NCI-H1436 treated with DMSO at 0.1 percent for 48 hours (cell line): ENCODE data around the gene DPH5.
"Not testable (repeated sequence)": the region's sequence is repeated elsewhere in the genome, so short reads cannot be mapped to it uniquely, and the experiment has no call there.

Source experiments
- DNase-seq: peaks from one replicate; lab custom pipeline; 2025; lab: John Stamatoyannopoulos, UW

DPH5 gene

DNA sequence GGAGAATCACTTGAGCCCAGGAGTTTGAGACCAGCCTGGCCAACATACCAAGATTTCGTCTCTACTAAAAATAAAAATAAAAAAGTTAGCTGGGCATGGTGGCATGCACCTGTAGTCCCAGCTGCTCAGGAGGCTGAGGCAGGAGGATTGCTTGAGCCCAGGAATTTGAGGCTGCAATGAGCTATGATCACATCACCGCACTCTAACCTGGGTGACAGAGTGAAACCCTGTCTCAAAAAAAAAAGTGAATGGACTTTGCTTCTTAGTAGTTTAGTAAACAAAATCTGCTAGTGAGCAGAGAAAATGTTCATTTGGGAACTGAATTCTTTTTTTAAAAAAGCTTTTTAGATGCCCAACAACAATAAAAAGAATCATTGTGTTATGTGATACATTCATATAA is 6.5 kb upstream of the DPH5 start:
- not testable (repeated sequence) for DNase-seq

GRCh38 chr1:101030881-101031280 is 5.3 kb upstream of the DPH5 start:
- no peak for DNase-seq

GRCh38 chr1:101029184-101029583 is 3.6 kb upstream of the DPH5 start:
- no peak for DNase-seq

GRCh38 chr1:101028466-101028865 is 2.9 kb upstream of the DPH5 start:
- no peak for DNase-seq

GRCh38 chr1:101027194-101027772 is 1.7 kb upstream of the DPH5 start:
- DNase-seq = no peak

- DNase-seq = no peak
These were observed 825 bp upstream of the DPH5 start for GRCh38 chr1:101026430-101026788.

- DNase-seq = no peak
These were observed 314 bp downstream of the DPH5 start for GRCh38 chr1:101025283-101025656.

- no peak for DNase-seq
These were observed 3.3 kb downstream of the DPH5 start for GRCh38 chr1:101022294-101022693.

DNA sequence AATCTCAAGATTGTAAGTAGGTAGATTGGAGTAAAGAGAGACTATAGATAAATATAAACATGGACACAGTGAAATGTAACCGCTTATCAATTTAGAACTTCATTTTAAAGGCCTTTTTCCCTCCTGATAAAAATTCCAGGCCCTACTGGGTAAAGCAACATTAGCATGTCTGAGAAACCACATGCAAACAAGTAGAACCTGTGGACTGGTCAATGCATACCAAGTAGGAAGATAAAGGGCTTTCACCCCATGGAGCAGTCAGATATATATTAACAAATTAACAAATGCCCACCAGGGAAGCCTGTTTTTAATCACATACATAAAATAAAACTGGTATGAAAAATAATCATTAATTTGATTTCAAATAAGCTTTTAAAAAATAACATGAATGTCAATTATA is 8.1 kb downstream of the DPH5 start:
- DNase-seq = no peak

DNA sequence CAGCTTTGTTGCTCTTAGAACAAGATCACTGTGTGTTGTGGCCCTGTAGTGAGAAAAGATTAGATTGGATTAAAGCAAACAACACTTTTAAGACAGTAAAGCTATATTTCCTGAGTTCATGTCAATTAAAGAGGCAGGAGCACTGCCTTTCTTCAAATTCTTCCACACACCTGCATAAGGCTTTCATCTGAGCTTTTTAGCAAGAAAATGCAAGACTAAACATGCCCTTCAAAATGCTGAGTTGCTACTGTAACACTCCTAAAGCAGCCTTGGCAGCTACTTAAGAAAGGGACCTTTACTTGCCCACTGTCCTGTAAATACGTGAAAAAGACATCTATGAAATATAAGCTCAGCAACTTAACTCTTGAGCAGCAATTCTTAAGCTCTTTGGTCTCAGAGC is 11.8 kb downstream of the DPH5 start:
- no peak for DNase-seq

DNA sequence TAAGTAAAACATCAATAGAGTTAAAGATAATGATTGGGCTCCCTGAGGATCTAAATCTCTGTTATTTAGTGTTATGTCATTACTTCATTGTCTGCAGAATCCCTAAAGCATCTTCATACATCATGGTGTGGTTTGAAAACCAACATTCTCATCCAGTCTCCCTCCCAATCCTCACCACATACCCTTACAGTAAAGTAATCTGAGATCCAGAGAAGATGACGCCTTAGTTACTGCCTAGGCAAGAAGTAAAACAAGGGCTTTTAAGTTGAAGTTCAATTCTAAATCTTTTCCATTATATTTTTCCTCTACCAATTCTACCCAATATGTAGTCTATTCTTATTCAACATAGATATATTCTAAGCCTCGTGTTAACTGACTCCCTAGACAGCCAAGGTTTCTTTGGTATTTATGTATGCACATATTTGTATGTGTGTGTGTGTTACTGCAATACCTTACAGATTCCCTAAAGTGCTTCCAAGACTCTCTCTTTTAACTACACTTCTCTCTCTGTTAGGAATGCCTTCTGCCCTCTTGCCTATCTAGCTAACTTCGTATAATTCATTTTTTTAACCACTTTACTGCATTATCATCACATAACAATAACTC is 17.3 kb downstream of the DPH5 start:
- no peak for DNase-seq

DNA sequence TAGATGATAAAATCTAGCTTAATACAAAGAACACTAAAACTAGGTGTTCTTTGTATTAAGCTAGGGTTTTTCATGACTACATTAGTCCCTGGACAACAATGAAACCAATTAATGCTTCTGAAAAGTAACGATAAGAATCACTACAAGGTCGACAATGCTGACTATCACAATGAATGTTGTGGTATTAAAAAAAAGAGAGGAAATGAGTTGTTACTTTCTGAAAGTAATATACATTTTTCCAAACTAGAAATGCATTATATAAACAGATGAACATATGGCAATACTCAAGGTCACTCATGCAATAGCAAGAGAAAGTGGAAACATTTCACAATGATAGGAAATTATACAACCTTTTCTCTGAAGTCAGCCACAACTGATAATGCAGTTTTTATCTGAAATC is 19.0 kb downstream of the DPH5 start:
- DNase-seq = no peak

GRCh38 chr1:101005871-101006270 is 19.7 kb downstream of the DPH5 start:
- no peak for DNase-seq

- DNase-seq = no peak
These were observed 20.4 kb downstream of the DPH5 start for GRCh38 chr1:101005183-101005582.

- no peak for DNase-seq
These were observed 20.9 kb downstream of the DPH5 start for GRCh38 chr1:101004670-101005069.

GRCh38 chr1:101004061-101004460 is 21.5 kb downstream of the DPH5 start:
- no peak for DNase-seq

DNA sequence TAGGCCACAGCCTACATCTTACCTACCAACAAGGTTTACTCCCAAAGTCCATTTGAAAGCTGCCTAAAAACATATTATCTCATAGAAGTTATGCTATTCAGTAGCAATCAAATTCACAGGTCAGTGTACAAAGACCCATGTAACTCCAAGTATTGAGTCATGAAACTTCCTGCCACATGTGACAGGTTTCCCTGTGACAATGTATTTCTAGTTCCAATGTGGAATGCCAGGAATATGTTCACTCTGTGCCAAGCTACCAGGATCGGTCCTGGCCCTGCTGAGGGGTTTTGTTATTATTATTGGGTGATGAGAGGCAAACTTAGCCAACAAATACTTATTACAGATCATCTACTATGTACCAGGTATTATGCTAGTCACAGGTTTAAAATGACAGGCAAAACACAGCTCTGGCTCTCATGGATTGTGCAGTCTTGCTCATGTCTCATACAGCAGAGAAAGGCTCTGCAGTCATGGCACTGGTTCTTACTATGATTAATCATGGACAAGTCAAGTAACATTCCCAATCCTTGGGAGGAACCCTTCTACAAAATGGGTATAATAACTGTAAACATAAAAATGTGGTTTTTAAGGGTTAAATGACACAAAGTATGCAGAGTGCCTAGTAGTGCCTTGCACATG is 22.5 kb downstream of the DPH5 start:
- no peak for DNase-seq

DNA sequence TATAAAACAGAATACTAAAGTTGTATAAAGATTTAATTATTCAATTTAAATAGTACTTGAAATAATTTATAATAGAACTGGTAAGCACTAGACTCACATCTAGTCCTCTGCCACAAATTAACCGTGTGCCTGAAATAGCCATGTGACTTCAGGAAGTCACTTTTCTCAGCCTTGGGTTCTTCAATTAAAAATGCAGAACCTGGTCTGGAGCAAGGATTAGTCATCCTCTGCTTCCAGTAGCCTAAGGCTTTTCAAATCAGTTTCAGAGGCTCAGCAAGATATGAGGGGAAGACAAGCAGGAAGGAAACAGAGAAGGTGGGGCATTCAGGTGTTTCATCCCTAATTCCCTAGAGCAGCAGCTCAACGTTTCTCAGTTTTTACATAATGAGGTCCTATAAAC is 23.0 kb downstream of the DPH5 start:
- no peak for DNase-seq

DNA sequence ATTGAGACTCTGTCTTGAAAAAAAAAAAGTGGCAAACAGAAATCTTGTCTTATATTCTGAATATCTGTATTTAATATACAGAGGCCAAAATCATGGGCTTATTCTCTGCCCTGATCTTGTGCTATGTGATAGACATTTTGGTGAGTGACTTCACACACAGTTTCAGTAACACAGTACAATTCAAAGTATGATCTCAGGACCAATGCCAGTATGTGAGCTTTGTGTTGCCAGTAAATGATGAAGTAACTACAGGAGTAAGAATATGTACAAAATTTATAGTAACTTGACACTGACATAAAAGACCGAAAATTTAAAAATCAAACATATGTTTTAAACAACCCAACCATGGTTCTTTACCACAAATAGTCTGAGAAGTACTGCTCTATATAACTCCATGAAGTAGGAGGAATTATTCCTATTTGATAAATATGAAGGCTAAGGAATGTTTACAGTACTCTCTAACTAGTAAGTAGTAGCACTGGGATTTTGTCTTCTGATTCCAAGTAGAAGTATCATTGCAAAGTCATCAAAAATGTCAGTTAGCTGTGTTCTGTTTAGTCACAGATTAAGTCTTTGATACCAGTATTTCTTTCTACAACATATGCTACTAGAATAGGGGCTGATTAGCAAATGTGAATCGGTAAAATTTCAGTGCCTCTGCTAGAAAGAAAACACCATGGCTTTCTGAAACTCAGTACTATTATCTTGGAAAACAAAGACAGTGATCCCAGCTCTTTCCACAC is 25.3 kb downstream of the DPH5 start:
- DNase-seq = no peak

DNA sequence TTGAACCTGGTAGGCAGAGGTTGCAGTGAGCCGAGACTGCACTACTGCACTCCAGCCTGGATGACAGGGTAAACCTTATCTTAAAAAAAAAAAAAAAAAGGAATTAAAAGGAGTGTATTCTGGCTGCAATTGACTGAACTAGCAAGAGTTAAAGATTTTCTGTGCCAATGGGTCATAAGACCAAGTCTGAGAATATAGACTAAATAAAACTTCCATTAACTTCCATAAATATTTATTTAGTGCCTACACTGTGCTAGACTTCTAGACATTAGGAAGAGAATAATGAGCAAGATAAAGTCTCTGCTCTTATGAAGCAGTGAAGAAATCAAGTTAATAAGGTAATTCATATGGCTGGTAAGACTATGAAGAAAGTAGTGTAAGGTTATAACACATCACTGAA is 27.2 kb downstream of the DPH5 start:
- DNase-seq = no peak

GRCh38 chr1:100995198-100995988 is 30.2 kb downstream of the DPH5 start:
- DNase-seq = no peak

DNA sequence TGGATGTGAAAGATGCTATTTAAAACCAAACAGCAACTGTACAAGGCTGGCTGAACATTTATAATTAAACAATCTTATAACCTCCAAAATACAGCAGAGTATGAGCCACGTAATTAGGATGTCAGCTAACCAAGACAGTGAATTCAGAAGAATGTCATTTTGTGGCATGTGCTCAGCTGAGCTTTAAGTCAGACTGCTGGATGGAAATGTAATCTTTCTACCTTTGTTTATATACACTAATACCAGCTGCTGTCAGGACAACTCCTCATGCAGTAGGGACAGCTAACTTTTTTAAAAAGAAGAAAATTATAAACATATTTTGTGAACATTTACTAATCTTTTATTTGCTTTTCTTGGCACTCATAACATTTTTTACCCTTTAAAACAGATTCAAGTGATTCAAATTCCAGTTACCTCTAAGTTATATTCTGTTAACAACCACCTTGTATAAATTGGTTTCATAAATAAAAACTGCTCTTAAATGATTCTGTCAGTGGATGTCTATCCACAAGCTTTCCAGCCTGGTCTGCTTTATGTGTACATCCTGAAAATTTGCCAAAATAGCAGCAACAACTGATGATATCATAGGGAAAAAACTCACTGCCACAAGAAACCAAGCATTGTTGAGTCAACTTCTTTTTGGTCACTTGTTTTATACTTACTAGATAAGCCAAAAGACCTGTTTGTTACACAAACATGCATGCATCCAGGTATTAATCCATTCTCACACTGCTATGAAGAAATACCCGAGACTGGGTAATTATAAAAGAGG is 36.1 kb downstream of the DPH5 start:
- no peak for DNase-seq
